ENCODE results near the gene CAMKK2. TPM values are rescaled to one million over a fixed set of nuclear protein-coding genes. Genes with fewer than 3 reads are reported as not detected.

CAMKK2 gene
- total RNA-seq, 2 experiments from 2014 or later: 21.1 to 27.6 TPM

- ChIA-PET CTCF (ENCODE audit: unreplicated experiment) (no interaction called here), POLR2A (interaction anchor here (0.7 kb wide), 1 partner anchor 36 kb away, joined by 3 read pairs; no protein-coding TSS in a partner anchor)
- no peak overlapping the region for H3K4me3 ChIP-seq (ENCODE audit: low read depth, low read length, poor library complexity, severe bottlenecking)
- no peak for DNase-seq (ENCODE audit: low spot score)
- peaks cover 79% of the 10 kb centered on the region for H3K36me3 ChIP-seq (ENCODE audit: insufficient read depth, low read length)
- H3K4me2 ChIP-seq (ENCODE audit: low read length): no peak overlapping the region
- no peaks in the 10 kb centered on the region for H4K20me1 ChIP-seq (ENCODE audit: insufficient read depth, low read length)
- H3K4me1 ChIP-seq (ENCODE audit: insufficient read depth, low read length, poor library complexity, severe bottlenecking): no peaks in the 10 kb centered on the region
- no peak overlapping the region for H2AFZ ChIP-seq (ENCODE audit: low read length)
- no peaks in the 10 kb centered on the region for H3K79me2 ChIP-seq (ENCODE audit: insufficient read depth, low read depth, low read length)
- H3K27ac ChIP-seq (ENCODE audit: low read depth, low read length, poor library complexity, severe bottlenecking): no peak overlapping the region
- no peak for TF ChIP-seq EZH2phosphoT487 (IDR thresholded peaks at IDR 0.05; ENCODE audit: borderline replicate concordance, low read depth, low read length)
- TF ChIP-seq, protein P1, sequence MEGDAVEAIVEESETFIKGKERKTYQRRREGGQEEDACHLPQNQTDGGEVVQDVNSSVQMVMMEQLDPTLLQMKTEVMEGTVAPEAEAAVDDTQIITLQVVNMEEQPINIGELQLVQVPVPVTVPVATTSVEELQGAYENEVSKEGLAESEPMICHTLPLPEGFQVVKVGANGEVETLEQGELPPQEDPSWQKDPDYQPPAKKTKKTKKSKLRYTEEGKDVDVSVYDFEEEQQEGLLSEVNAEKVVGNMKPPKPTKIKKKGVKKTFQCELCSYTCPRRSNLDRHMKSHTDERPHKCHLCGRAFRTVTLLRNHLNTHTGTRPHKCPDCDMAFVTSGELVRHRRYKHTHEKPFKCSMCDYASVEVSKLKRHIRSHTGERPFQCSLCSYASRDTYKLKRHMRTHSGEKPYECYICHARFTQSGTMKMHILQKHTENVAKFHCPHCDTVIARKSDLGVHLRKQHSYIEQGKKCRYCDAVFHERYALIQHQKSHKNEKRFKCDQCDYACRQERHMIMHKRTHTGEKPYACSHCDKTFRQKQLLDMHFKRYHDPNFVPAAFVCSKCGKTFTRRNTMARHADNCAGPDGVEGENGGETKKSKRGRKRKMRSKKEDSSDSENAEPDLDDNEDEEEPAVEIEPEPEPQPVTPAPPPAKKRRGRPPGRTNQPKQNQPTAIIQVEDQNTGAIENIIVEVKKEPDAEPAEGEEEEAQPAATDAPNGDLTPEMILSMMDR (conservative IDR thresholded peaks at IDR 0.05; ENCODE audit: low read length): no peak
- no peaks in the 10 kb centered on the region for H3K9me2 ChIP-seq (ENCODE audit: insufficient read depth, low read length)
- no peaks in the 10 kb centered on the region for H3K9me3 ChIP-seq (ENCODE audit: low read length)
- BruUV-seq (replicated peaks): no TSS peak
- intact Hi-C loops (cut with micrococcal nuclease; ENCODE audit: unreplicated experiment): no loop called here
Observed at GRCh38 chr12:121251838-121252237, 44.7 kb downstream of the CAMKK2 start.

DNA sequence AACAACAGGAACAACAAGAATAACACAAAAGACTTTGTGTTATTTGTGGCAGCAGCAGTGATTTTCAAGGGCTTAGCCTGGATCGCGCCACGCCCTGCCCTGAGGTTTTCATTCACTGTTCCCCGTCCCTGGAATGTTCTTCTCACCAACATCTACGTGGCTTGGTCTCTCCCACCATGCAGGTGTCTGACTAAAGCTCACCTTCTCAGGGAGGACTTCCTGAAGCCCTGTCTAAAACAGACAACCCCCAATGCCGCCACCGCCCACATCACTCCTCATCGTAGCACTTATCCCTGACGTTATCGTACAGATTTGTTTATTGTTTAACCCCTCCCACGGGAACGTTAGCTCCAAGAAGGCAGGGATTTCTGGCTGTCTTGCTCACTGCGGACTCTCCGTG, 46.1 kb downstream of the CAMKK2 start:
- ChIA-PET CTCF (ENCODE audit: unreplicated experiment) (no interaction called here), POLR2A (no interaction called here)
- no TSS peak for BruUV-seq (replicated peaks)
- DNase-seq (ENCODE audit: low spot score): no peak
- Histone ChIP-seq H3K79me2 (ENCODE audit: insufficient read depth, low read depth, low read length) (no peaks in the 10 kb centered on the region), H2AFZ (ENCODE audit: low read length) (no peak overlapping the region), H3K36me3 (ENCODE audit: insufficient read depth, low read length) (peaks cover 67% of the 10 kb centered on the region), H3K9me3 (ENCODE audit: low read length) (no peaks in the 10 kb centered on the region), H3K4me3 (ENCODE audit: low read depth, low read length, poor library complexity, severe bottlenecking) (no peak overlapping the region), H3K4me1 (ENCODE audit: insufficient read depth, low read length, poor library complexity, severe bottlenecking) (no peaks in the 10 kb centered on the region), H4K20me1 (ENCODE audit: insufficient read depth, low read length) (no peaks in the 10 kb centered on the region), H3K4me2 (ENCODE audit: low read length) (no peak overlapping the region), H3K27ac (ENCODE audit: low read depth, low read length, poor library complexity, severe bottlenecking) (no peak overlapping the region), H3K9me2 (ENCODE audit: insufficient read depth, low read length) (no peaks in the 10 kb centered on the region)
- TF ChIP-seq, protein P1 (conservative IDR thresholded peaks at IDR 0.05; ENCODE audit: low read length): no peak
- no peak for TF ChIP-seq EZH2phosphoT487 (IDR thresholded peaks at IDR 0.05; ENCODE audit: borderline replicate concordance, low read depth, low read length)
- intact Hi-C loops (cut with micrococcal nuclease; ENCODE audit: unreplicated experiment): no loop called here

DNA sequence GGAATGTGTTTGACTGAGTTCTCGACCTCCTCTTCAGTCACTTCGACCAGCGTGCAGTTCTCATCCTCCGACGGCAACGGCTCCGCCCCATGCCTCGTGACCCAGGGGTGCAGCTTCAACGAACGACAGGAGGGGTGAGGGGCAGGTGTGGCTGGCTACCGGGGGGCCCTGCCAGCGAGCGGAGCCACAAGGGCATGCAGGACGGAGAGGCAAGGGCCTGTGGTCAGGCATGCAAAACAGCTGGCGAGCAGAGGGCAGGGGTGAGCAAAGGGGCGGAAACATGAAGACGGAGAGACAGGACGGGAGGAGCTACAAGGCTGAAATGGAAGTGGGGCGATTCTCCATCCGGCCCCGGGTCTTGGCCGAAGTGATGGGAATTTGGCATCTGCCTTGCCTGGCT, 47.9 kb downstream of the CAMKK2 start:
- DNase-seq (ENCODE audit: low spot score): no peak
- POLR2A ChIA-PET: no interaction called here
- H3K4me1 ChIP-seq (ENCODE audit: insufficient read depth, low read length, poor library complexity, severe bottlenecking): no peaks in the 10 kb centered on the region
- no peak overlapping the region for H3K4me2 ChIP-seq (ENCODE audit: low read length)
- H3K27ac ChIP-seq (ENCODE audit: low read depth, low read length, poor library complexity, severe bottlenecking): no peak overlapping the region
- H3K36me3 ChIP-seq (ENCODE audit: insufficient read depth, low read length): peaks cover 58% of the 10 kb centered on the region
- no peak overlapping the region for H3K4me3 ChIP-seq (ENCODE audit: low read depth, low read length, poor library complexity, severe bottlenecking)
- H4K20me1 ChIP-seq (ENCODE audit: insufficient read depth, low read length): no peaks in the 10 kb centered on the region
- TF ChIP-seq, protein P1 (conservative IDR thresholded peaks at IDR 0.05; ENCODE audit: low read length): no peak
- TF ChIP-seq EZH2phosphoT487 (IDR thresholded peaks at IDR 0.05; ENCODE audit: borderline replicate concordance, low read depth, low read length): no peak
- H3K9me3 ChIP-seq (ENCODE audit: low read length): no peaks in the 10 kb centered on the region
- no peaks in the 10 kb centered on the region for H3K9me2 ChIP-seq (ENCODE audit: insufficient read depth, low read length)
- CTCF ChIA-PET (ENCODE audit: unreplicated experiment): no interaction called here
- BruUV-seq (replicated peaks): no TSS peak
- intact Hi-C loops (cut with micrococcal nuclease; ENCODE audit: unreplicated experiment): no loop called here
- H3K79me2 ChIP-seq (ENCODE audit: insufficient read depth, low read depth, low read length): no peaks in the 10 kb centered on the region
- no peak overlapping the region for H2AFZ ChIP-seq (ENCODE audit: low read length)
